PC-3 (cell line): Measurements from ENCODE around the gene KDM4B. TPM values are rescaled to one million over a fixed set of nuclear protein-coding genes. Genes with fewer than 3 reads are reported as not detected.

Experiments
- ATAC-seq: fragments of 200-7000 bp; cut with Tn5 transposase; 2 replicates; pipeline ENCODE4 v1.9.1; 2020; ENCODE audit warnings: mild to moderate bottlenecking, moderate library complexity
- BruUV-seq: library from RNA; stranded (reverse); fragments of 400-500 nt; replicated peaks from 2 replicates; lab custom pipeline; 2021; lab: Mats Ljungman, UMichigan
- CTCF ChIA-PET: fragments of 300-600 bp; sonication (Branson Sonifier 250); formaldehyde crosslinking; loops from one replicate; lab custom pipeline; 2022; ENCODE audit warnings: antibody characterized with exemption; lab: Charles Lee
- POLR2A ChIA-PET: fragments of 300-600 bp; sonication (Branson Sonifier 250); formaldehyde crosslinking; loops from one replicate; lab custom pipeline; 2022; ENCODE audit warnings: antibody characterized with exemption; ENCODE audit not compliant: unreplicated experiment; lab: Charles Lee
- DNase-seq: peaks from one replicate; pipeline ENCODE4 v3.0.0-alpha.2; 2015
- H2AFZ ChIP-seq: fragments of 300-600 bp; sonication (generic); 2 replicates; pipeline ENCODE4 v1.6.0; 2016; ENCODE audit warnings: antibody characterized with exemption, low read length
- H3F3A ChIP-seq: fragments of 300-600 bp; sonication (generic); one replicate; pipeline ENCODE4 v1.6.0; 2017; ENCODE audit warnings: antibody characterized with exemption, low read length, control low read depth, mild to moderate bottlenecking; ENCODE audit not compliant: unreplicated experiment
- H3K27ac ChIP-seq: fragments of 300-600 bp; sonication (generic); 2 replicates; pipeline ENCODE4 v1.5.1; 2016; ENCODE audit warnings: mild to moderate bottlenecking, low read length
- H3K27me3 ChIP-seq: fragments of 300-600 bp; sonication (generic); 2 replicates; pipeline ENCODE4 v1.6.1; 2016; ENCODE audit warnings: low read length, mixed read lengths
- H3K36me3 ChIP-seq: fragments of 300-600 bp; sonication (generic); 2 replicates; pipeline ENCODE4 v1.6.1; 2016; ENCODE audit warnings: low read depth, mixed run types, low read length, mixed read lengths
- H3K4me1 ChIP-seq: fragments of 300-600 bp; sonication (generic); 2 replicates; pipeline ENCODE4 v1.5.1; 2016; ENCODE audit warnings: low read length; ENCODE audit not compliant: insufficient read depth
- H3K4me2 ChIP-seq: fragments of 300-600 bp; sonication (generic); 2 replicates; pipeline ENCODE4 v1.6.0; 2016; ENCODE audit warnings: low read length
- H3K4me3 ChIP-seq: fragments of 300-600 bp; sonication (generic); 2 replicates; pipeline ENCODE4 v1.5.1; 2016; ENCODE audit warnings: mild to moderate bottlenecking, low read length, mixed read lengths
- H3K79me2 ChIP-seq: fragments of 300-600 bp; sonication (generic); 2 replicates; pipeline ENCODE4 v1.6.1; 2017; ENCODE audit warnings: low read length, mixed read lengths
- H3K9ac ChIP-seq: fragments of 300-600 bp; sonication (generic); 2 replicates; pipeline ENCODE4 v1.6.0; 2016; ENCODE audit warnings: mild to moderate bottlenecking, low read length
- H3K9me2 ChIP-seq: fragments of 300-600 bp; sonication (generic); replicated peaks from 2 replicates; pipeline ENCODE4 v1.6.1; 2016; ENCODE audit warnings: mixed run types, low read length, mixed read lengths
- H3K9me3 ChIP-seq: fragments of 300-600 bp; sonication (generic); 2 replicates; pipeline ENCODE4 v1.6.1; 2016; ENCODE audit warnings: low read length, mixed read lengths
- H4K20me1 ChIP-seq: fragments of 300-600 bp; sonication (generic); 2 replicates; pipeline ENCODE4 v1.6.1; 2016; ENCODE audit warnings: low read length, mixed read lengths
- CTCF ChIP-seq: fragments of 300-600 bp; sonication (generic); conservative IDR thresholded peaks from 2 replicates; pipeline ENCODE4 v1.5.1; 2017; ENCODE audit warnings: antibody characterized with exemption, low read depth, mild to moderate bottlenecking, low read length
- EZH2 ChIP-seq: fragments of 300-600 bp; sonication (generic); IDR thresholded peaks from one replicate; pipeline ENCODE4 v1.6.1; 2017; ENCODE audit warnings: antibody characterized with exemption, mild to moderate bottlenecking, low read length; ENCODE audit not compliant: unreplicated experiment
- EZH2phosphoT487 ChIP-seq: fragments of 300-600 bp; sonication (generic); IDR thresholded peaks from 2 replicates; pipeline ENCODE4 v1.6.1; 2018; ENCODE audit warnings: mild to moderate bottlenecking, antibody characterized with exemption, low read length, borderline replicate concordance
- intact Hi-C: fragments of 100-400 bp; cut with micrococcal nuclease; formaldehyde crosslinking; loops from 2 replicates; pipeline ENCODE4 v1.9.0; 2023
- total RNA-seq: library from RNA; depleted of rRNA; stranded (reverse); fragments of >200 nt; gene quantifications from 2 replicates; pipeline ENCODE4 v1.2.3, GENCODE V29; 2014

Gene KDM4B
- total RNA-seq, 1 experiment from 2014 or later: 19.8 TPM

GRCh38 chr19:5115771-5116202 is 146.9 kb downstream of the KDM4B start:
- no peaks in the 10 kb centered on the region for H3K27me3 ChIP-seq
- no TSS peak for BruUV-seq
- no peaks in the 10 kb centered on the region; the same call in 1 of the 2 replicates for H3K36me3 ChIP-seq
- no peak overlapping the region for H3K9ac ChIP-seq
- no peak overlapping the region for H3K27ac ChIP-seq
- H3K9me3 ChIP-seq: no peaks in the 10 kb centered on the region
- intact Hi-C loops: no loop called here
- no peak for ATAC-seq
- H3K4me1 ChIP-seq: no peaks in the 10 kb centered on the region
- TF ChIP-seq EZH2phosphoT487 (no peak), CTCF (no peak), EZH2 (no peak)
- no peak for DNase-seq
- H3F3A ChIP-seq: no peaks in the 10 kb centered on the region
- H3K79me2 ChIP-seq: no peaks in the 10 kb centered on the region
- no peaks in the 10 kb centered on the region for H3K9me2 ChIP-seq
- ChIA-PET POLR2A (no interaction called here), CTCF (no interaction called here)
- no peak overlapping the region for H2AFZ ChIP-seq
- H3K4me3 ChIP-seq: no peak overlapping the region
- no peak overlapping the region for H3K4me2 ChIP-seq
- no peaks in the 10 kb centered on the region for H4K20me1 ChIP-seq

- Histone ChIP-seq H3K27ac (no peak overlapping the region), H3K9me3 (no peaks in the 10 kb centered on the region), H2AFZ (no peak overlapping the region), H3K4me1 (no peaks in the 10 kb centered on the region), H3K4me2 (no peak overlapping the region), H3K79me2 (no peaks in the 10 kb centered on the region), H3K36me3 (no peaks in the 10 kb centered on the region; the same call in 1 of the 2 replicates), H3K9ac (no peak overlapping the region), H3K27me3 (no peaks in the 10 kb centered on the region), H3K9me2 (no peaks in the 10 kb centered on the region), H3F3A (no peaks in the 10 kb centered on the region), H4K20me1 (no peaks in the 10 kb centered on the region), H3K4me3 (no peak overlapping the region)
- ChIA-PET CTCF (no interaction called here), POLR2A (interaction anchor here (0.5 kb wide), 1 partner anchor 224 kb away, joined by 7 read pairs; the partner anchor contains the start of gene PTPRS)
- intact Hi-C loops: no loop called here
- TF ChIP-seq CTCF: no peak
- no peak for TF ChIP-seq EZH2
- no peak for TF ChIP-seq EZH2phosphoT487
- ATAC-seq (no peak), DNase-seq (no peak)
- BruUV-seq: no TSS peak
Measured at GRCh38 chr19:5116292-5116691, 147.4 kb downstream of the KDM4B start.

- Histone ChIP-seq H3K4me3 (no peak overlapping the region), H3K9me2 (no peaks in the 10 kb centered on the region), H3K79me2 (no peaks in the 10 kb centered on the region), H3K9me3 (no peaks in the 10 kb centered on the region), H3K27ac (no peak overlapping the region), H4K20me1 (no peaks in the 10 kb centered on the region), H3K4me1 (no peaks in the 10 kb centered on the region), H3K27me3 (no peaks in the 10 kb centered on the region), H2AFZ (no peak overlapping the region), H3K4me2 (no peak overlapping the region), H3F3A (no peaks in the 10 kb centered on the region), H3K36me3 (no peaks in the 10 kb centered on the region), H3K9ac (no peak overlapping the region)
- DNase-seq (no peak), ATAC-seq (peak; percentile 42; the same call in 1 of the 2 replicates)
- BruUV-seq: no TSS peak
- POLR2A ChIA-PET: no interaction called here
- CTCF ChIA-PET: no interaction called here
- TF ChIP-seq EZH2: no peak
- 0 out of 2 replicates have a peak, but pooled peaks have one; percentile 16 for TF ChIP-seq CTCF
- intact Hi-C loops: no loop called here
Measured at GRCh38 chr19:5117421-5117820, 148.5 kb downstream of the KDM4B start.
